Left colon (tissue), 2 donors: ENCODE measurements around the gene FARP1. TPM values are rescaled to one million over a fixed set of nuclear protein-coding genes. Genes with fewer than 3 reads are reported as not detected.
"Not testable (repeated sequence)": the region's sequence is repeated elsewhere in the genome, so short reads cannot be mapped to it uniquely, and the experiment has no call there.

Experiments
- ATAC-seq: fragments of 200-7000 bp; cut with Tn5 transposase; one replicate; pipeline ENCODE4 v1.9.1; 2020; ENCODE audit warnings: mild to moderate bottlenecking, moderate library complexity
- DNase-seq, 2 donors: peaks; one replicate each; pipeline ENCODE4 v3.0.0-alpha.2; 2020
- intact Hi-C, 2 donors: fragments of 100-400 bp; cut with DNase I in 1 of 2; cut with micrococcal nuclease in 1 of 2; formaldehyde crosslinking; loops; one replicate each; pipeline versions ENCODE4 v1.11.2 to v1.14.0; 2022; cut with DNase I, micrococcal nuclease
- total RNA-seq, 2 donors: library from RNA; stranded (reverse); fragmentation: NEBNext Ultra II Directional; extraction: Animal tissue kit (Norgen Biotek cat#: 25700); gene quantifications; one replicate each; pipeline ENCODE4 v1.2.1, GENCODE V29; 2021
- donor health status: DM: no; HTN: no; CAD: no.
- donor health status: DM: yes; HTN: yes; CAD: no.

Gene FARP1
- total RNA-seq, 2 donors from 2014 or later = 38.8 to 50.3 TPM

- intact Hi-C loops = no loop called here
- DNase-seq = no peak
- ATAC-seq = no peak
Observed at GRCh38 chr13:98216711-98217285, 73.9 kb downstream of the FARP1 start.

DNA sequence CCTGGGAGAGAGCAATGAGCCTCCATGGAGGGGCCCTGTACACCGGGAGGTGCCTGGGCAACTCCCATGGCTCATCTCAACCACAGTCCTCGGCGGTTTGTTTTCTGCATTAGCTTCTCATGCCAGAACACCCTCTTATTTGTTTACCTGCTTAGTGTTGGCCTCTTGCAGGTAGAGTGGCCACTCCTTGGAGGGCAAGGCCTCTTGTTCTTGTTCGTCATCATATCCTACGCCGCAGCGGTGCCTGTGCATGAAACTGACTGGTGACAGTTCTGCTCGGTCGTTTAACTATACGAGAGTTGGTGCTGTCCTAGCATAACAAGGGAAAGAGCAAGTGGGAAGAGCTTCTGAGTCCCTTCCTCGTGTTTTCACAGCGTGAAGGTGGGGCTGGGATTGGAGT is 74.7 kb downstream of the FARP1 start:
- intact Hi-C loops = no loop called here
- DNase-seq = no peak
- no peak for ATAC-seq

DNA sequence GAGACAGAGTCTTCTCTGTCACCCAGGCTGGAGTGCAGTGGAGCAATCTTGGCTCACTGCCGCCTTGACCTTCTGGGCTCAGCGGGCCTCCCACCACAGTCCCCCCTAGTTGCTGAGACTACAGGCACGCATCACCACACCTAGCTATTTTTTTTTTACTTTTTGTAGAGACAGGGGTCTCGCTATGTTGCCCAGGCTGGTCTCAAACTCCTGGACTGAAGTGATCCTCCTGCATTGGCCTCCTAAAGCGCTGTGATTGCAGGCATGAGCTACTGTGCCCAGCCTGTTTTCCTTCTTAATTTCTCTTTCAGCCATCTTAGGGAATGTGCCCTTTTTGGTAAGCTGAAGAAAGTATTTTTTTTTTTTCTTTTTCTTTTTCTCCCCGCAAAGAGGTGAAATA is 76.8 kb downstream of the FARP1 start:
- ATAC-seq (no peak), DNase-seq (no peak)
- intact Hi-C loops = no loop called here

DNA sequence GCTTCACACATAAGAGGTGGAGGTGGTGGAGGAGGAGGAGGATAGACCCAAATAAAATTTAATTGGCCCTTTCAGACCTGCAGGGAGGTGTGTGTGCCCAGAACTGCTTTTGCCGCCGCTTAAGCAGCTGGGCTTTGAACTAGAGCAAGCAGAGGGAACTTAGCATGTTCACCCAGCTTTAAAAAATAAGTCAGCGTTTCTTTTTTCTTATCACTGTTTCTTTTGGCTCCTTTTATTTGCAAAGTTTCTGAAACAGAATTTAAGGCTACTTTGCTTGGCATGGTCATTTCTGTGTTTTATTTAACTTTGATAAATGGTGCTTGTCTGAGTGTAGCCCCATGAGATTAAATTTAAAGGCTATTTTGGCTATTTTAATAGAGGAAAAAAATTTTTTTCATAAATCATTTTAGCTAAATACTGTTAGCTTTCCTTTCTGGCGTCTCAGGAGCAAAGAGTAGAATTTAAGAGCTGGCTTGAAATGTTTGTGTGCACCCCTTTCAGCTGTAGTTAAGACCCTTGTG is 77.4 kb downstream of the FARP1 start:
- no peak for DNase-seq
- ATAC-seq = no peak
- intact Hi-C loops = no loop called here

DNA sequence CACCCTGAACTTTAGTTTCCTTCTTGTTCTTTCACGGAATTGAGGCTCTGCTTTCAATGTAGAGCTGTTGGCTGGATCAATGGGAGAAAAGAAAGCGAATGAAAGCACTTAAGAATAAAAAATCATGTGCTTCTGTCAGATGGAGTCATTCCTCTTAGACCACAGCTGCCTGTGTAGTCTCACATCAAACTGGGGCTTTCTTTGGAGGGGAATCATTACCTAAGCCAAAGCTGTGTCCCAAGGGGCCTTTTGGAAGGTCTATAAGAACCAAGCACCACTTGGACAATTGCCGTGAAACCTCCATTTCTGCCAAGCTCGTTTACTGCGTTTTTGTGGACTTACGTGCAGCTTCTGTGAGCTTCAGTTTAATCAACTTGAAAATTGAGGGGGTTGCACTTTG is 78.3 kb downstream of the FARP1 start:
- intact Hi-C loops = no loop called here
- ATAC-seq (no peak), DNase-seq (no peak)

GRCh38 chr13:98222081-98222554 is 79.2 kb downstream of the FARP1 start:
- DNase-seq (no peak), ATAC-seq (peak; percentile 80)

GRCh38 chr13:98222816-98223215 is 79.9 kb downstream of the FARP1 start:
- intact Hi-C loops = no loop called here
- no peak for DNase-seq
- ATAC-seq = peak; percentile 27

More at GRCh38 chr13:98222081-98222554, 79.2 kb downstream of the FARP1 start:
- intact Hi-C loops = no loop called here

DNA sequence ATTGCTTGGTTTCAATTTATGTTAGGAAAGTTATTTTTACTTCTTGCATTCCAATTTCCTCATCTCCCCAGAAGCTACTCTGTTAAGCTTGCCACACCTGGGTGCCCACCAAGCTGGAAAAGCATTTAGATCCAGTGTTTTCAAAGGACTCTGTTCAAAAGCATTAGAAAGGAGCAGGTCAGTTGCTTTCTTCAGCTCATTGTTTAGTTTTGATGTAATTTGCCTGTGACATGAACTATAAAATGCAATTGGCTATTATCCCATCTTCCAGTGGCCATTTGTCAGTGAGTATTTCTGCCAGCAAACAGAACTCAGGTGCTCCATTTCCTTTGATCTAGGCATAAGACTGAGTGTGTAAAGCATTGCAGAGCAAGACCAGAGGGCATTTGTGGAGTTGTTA is 80.8 kb downstream of the FARP1 start:
- ATAC-seq (peak; percentile 40), DNase-seq (no peak)
- intact Hi-C loops = no loop called here

DNA sequence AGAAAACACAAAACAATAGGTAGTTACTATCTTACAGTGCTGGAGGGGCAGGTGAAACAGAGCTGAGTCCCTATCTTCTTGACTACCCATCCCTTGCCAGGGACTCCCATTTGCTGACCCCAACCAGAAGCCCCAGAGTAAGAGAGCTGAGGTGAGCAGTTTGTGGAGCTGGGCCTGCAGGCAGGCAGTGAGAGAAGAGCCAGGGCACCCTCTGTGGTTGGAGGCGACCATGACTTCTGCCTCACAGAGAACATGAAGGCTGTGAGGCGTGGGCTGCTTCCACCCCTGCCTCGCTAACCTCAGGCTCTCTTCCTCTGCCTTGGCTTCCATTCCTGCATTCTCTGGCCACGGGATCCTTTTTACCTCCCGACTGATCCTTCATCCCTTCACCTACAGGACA is 81.7 kb downstream of the FARP1 start:
- intact Hi-C loops = no loop called here
- DNase-seq = no peak
- ATAC-seq = no peak

- intact Hi-C loops = no loop called here
- ATAC-seq (no peak), DNase-seq (no peak)
Observed at GRCh38 chr13:98225036-98225940, 82.4 kb downstream of the FARP1 start.

DNA sequence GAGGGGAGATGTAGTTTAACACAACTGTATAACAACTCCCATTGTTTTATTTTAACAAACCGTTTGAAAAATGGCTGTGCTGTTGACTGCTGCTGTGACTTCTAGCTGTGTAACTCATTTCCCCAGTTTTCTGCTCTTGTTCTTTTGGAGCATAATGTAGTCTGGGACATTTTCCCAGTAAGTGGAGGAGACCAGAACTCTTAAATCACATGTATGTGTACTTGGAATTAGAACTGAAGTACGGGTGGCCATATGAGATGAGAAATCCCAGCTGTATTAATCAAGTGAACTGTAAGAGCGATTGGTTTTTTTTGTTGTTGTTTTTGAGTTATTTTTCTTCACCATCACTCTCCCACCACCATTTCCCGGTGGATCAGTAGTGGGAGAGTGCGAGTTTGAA is 83.6 kb downstream of the FARP1 start:
- intact Hi-C loops = no loop called here
- ATAC-seq (no peak), DNase-seq (no peak)

DNA sequence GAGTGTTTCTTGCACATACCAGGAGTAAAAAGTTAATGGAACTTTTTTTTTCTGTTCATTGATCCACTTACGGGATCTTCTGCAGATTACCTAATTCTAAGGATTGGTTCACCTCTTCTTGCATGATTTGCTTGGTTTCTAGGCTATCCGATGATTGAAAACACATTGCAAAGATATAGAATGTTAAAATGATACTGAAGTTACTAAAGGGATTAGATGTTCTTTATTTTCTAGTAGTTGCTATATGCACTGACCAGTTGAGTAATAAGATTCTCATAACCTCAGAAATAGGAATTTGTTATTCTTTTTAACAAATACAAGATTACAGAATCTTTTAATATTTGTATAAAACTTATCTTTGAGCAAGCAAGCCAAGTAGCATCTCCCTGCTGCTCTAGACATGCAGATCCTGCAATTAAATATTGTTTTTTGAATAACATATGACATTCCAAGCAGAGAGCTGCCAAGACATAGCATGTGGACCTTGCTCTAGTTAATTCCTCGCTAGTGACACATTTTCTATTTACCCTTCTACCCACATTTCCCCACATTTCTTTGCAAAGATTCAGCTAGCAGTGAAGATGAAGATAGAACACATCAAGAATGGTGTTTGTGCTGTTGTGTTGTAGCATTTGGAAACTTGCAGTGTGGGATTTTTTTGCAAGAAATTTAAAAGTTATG is 85.9 kb downstream of the FARP1 start:
- ATAC-seq = no peak
- no peak for DNase-seq
- intact Hi-C loops = no loop called here

GRCh38 chr13:98230762-98231161 is 87.9 kb downstream of the FARP1 start:
- intact Hi-C loops, ATAC-seq, DNase-seq: not testable (repeated sequence)

GRCh38 chr13:98232456-98232855 is 89.6 kb downstream of the FARP1 start:
- ATAC-seq = no peak

DNA sequence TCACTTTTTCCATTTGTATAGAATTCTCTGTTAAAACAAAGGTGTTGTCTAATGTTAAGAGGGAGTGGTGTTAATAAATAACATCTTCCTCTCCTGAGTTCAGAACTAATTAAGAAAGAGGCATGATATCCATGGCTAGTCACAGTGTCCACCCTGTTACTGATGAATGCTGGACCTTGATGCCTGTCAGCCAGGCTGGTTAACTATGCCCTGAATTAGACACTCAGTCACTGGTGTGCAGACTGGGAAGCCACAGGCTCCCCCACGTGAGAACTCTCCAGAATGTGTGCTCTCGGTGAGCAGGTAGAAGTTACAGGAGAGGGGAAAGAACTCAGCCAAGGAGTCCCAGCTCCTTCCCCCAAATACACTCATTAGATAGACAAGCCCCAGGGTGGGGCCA is 90.2 kb downstream of the FARP1 start:
- intact Hi-C loops = no loop called here
- ATAC-seq (no peak), DNase-seq (no peak)

More at GRCh38 chr13:98232456-98232855, 89.6 kb downstream of the FARP1 start:
- intact Hi-C loops = no loop called here
- DNase-seq = no peak

GRCh38 chr13:98234348-98234747 is 91.5 kb downstream of the FARP1 start:
- no peak for DNase-seq
- intact Hi-C loops = no loop called here
- ATAC-seq = no peak

GRCh38 chr13:98236197-98236596 is 93.3 kb downstream of the FARP1 start:
- DNase-seq (no peak), ATAC-seq (no peak)
- intact Hi-C loops = no loop called here

DNA sequence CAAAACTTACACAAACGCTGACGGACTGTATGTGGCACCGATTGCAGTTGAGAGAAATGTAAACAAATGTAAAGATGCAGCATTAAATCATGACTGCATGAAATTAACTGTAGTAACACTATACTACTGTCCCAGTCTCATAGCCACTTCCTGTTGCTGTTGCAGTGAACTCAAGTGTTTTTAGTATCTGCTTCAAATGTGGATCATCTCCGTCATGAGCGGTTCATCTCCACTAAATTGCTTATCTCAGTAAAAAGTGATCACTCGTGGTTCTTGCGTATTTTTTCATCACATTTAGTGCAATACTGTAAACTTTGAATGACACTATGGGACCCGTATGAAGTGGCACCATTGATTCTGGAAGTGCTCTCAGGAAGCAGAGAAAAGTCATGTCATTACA is 94.4 kb downstream of the FARP1 start:
- intact Hi-C loops = no loop called here
- ATAC-seq (no peak), DNase-seq (no peak)

- DNase-seq = no peak
- no peak for ATAC-seq
- intact Hi-C loops = no loop called here
Observed at GRCh38 chr13:98239162-98240076, 96.5 kb downstream of the FARP1 start.
